Breast epithelium (tissue), 4 donors: ENCODE data around the gene LRRC8C. TPM values are rescaled to one million over a fixed set of nuclear protein-coding genes. Genes with fewer than 3 reads are reported as not detected.

Experiments
- DNase-seq, 2 donors: peaks; one replicate each; pipeline ENCODE4 v3.0.0-alpha.2; 2019; ENCODE audit warnings: low spot score in 2 of 2
- H3K27ac ChIP-seq, 2 donors: fragments of 200-600 bp; sonication (generic) in 1 of 2; one replicate each; pipeline ENCODE4 v1.5.1; 2016 to 2019; ENCODE audit warnings: mild to moderate bottlenecking in 1 of 2
- H3K27me3 ChIP-seq, 2 donors: fragments of 200-600 bp; sonication (generic) in 1 of 2; one replicate each; pipeline versions ENCODE4 v1.5.1 to v1.6.0; 2017 to 2019; ENCODE audit warnings: control low read depth in 1 of 2, mild to moderate bottlenecking in 1 of 2
- H3K36me3 ChIP-seq: fragments of 200-600 bp; one replicate; pipeline ENCODE4 v1.5.1; 2019
- H3K4me1 ChIP-seq, 2 donors: fragments of 200-600 bp; sonication (generic); one replicate each; pipeline ENCODE4 v1.5.1; 2016 to 2019; ENCODE audit warnings: control low read depth in 1 of 2
- H3K4me3 ChIP-seq, 3 donors: fragments of 200-600 bp; sonication (generic); 1 replicate in 2 of 3; 2 replicates in 1 of 3; pipeline ENCODE4 v1.5.1; 2016 to 2019; ENCODE audit warnings: mild to moderate bottlenecking in 3 of 3, moderate library complexity in 2 of 3
- H3K9me3 ChIP-seq, 2 donors: fragments of 200-600 bp; sonication (generic) in 1 of 2; one replicate each; pipeline ENCODE4 v1.5.1; 2016 to 2019; ENCODE audit warnings: control low read depth in 1 of 2
- CTCF ChIP-seq, 3 donors: fragments of 450-650 bp; IDR thresholded peaks; one replicate each; pipeline ENCODE4 v1.5.1; 2016 to 2017; ENCODE audit warnings: antibody characterized with exemption in 3 of 3, mild to moderate bottlenecking in 3 of 3, moderate library complexity in 3 of 3
- POLR2A ChIP-seq: fragments of 450-650 bp; IDR thresholded peaks from one replicate; pipeline ENCODE4 v1.6.1; 2016; ENCODE audit warnings: antibody characterized with exemption, mild to moderate bottlenecking, moderate library complexity
- POLR2AphosphoS5 ChIP-seq, 3 donors: sonication (generic); formaldehyde crosslinking; IDR thresholded peaks; one replicate each; pipeline ENCODE4 v1.6.1; 2017; ENCODE audit warnings: antibody characterized with exemption in 3 of 3
- intact Hi-C: fragments of 100-400 bp; cut with DNase I; formaldehyde crosslinking; loops from one replicate; pipeline ENCODE4 v1.15.1; 2023; ENCODE audit warnings: low total_unique reads
- total RNA-seq, 3 donors: library from RNA; depleted of rRNA; stranded (reverse); fragments of >200 nt; gene quantifications; one replicate each; pipeline ENCODE4 v1.1.0, GENCODE V29; 2016

Gene LRRC8C
- total RNA-seq, 3 donors from 2014 or later = 10.8 to 14.6 (median 12.9) TPM

DNA sequence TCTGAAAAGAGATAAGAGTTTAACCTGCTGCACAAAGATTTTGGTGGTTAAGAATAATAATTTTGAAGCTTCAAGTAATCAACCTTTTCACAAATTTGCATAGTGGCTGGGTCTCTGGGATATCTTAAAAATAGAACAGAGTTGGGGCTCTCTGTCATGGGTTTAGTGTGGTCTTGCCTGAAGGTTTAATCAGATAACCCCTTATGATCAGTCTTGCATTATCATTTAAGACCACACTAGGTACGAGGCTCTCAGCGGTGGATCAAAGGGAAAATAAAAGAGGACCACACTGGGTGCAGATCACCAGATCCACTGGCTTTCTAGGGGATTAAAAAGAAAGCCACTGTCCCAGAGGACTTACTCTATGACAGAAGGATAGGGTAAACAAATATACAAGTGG lies 19.5 kb downstream of the LRRC8C start:
- no peaks in the 10 kb centered on the region for H3K36me3 ChIP-seq
- no peaks in the 10 kb centered on the region for H3K4me1 ChIP-seq
- no peak for TF ChIP-seq CTCF (IDR thresholded peaks at IDR 0.05)
- no peak for TF ChIP-seq POLR2AphosphoS5 (IDR thresholded peaks at IDR 0.05)
- TF ChIP-seq POLR2A = no peak
- intact Hi-C loops = no loop called here
- H3K9me3 ChIP-seq = no peaks in the 10 kb centered on the region
- DNase-seq = no peak
- no peak overlapping the region for H3K27ac ChIP-seq
- H3K27me3 ChIP-seq = no peaks in the 10 kb centered on the region
- no peak overlapping the region for H3K4me3 ChIP-seq

DNA sequence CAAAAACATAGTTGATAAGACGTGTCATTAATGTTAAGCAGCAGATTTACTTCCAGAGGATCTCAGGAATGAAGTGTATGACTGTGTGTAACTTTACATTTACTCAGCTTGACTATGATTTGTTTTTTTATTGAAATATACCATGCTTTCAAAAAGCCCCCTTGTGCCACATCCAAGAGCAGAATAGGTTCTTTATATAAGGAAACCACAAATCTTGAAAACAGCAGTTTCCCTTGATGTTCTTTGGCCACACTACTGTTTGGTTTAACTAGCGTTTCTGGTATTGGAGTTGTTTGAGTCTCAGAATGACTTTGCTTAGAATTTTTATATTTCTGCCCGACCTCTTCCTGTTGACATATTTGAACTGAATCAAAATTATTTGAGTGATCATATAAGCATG lies 25.0 kb downstream of the LRRC8C start:
- Histone ChIP-seq H3K4me1 (peaks cover 0 to 9% of the 10 kb centered on the region in 2 donors), H3K27ac (no peak overlapping the region), H3K36me3 (no peaks in the 10 kb centered on the region), H3K27me3 (no peaks in the 10 kb centered on the region), H3K9me3 (no peaks in the 10 kb centered on the region), H3K4me3 (no peak overlapping the region)
- intact Hi-C loops = no loop called here
- TF ChIP-seq POLR2A (no peak), CTCF (IDR thresholded peaks at IDR 0.05) (no peak), POLR2AphosphoS5 (IDR thresholded peaks at IDR 0.05) (no peak)
- no peak for DNase-seq

- Histone ChIP-seq H3K4me3 (no peak overlapping the region), H3K27ac (no peak overlapping the region), H3K27me3 (no peaks in the 10 kb centered on the region), H3K4me1 (peaks cover 0 to 9% of the 10 kb centered on the region in 2 donors), H3K36me3 (no peaks in the 10 kb centered on the region), H3K9me3 (no peaks in the 10 kb centered on the region)
- intact Hi-C loops = no loop called here
- TF ChIP-seq POLR2AphosphoS5 (IDR thresholded peaks at IDR 0.05) (no peak), POLR2A (no peak), CTCF (IDR thresholded peaks at IDR 0.05) (no peak)
- DNase-seq = no peak
Measured at GRCh38 chr1:89659322-89660081, 26.6 kb downstream of the LRRC8C start.

GRCh38 chr1:89660224-89661061 lies 27.5 kb downstream of the LRRC8C start:
- no peak overlapping the region for H3K27ac ChIP-seq
- TF ChIP-seq CTCF (IDR thresholded peaks at IDR 0.05) (no peak), POLR2AphosphoS5 (IDR thresholded peaks at IDR 0.05) (no peak), POLR2A (no peak)
- H3K27me3 ChIP-seq = no peaks in the 10 kb centered on the region
- intact Hi-C loops = no loop called here
- no peaks in the 10 kb centered on the region for H3K36me3 ChIP-seq
- no peak for DNase-seq
- no peaks in the 10 kb centered on the region for H3K9me3 ChIP-seq
- peaks cover 0 to 9% of the 10 kb centered on the region in 2 donors for H3K4me1 ChIP-seq
- H3K4me3 ChIP-seq = no peak overlapping the region

GRCh38 chr1:89665941-89666340 lies 33.0 kb downstream of the LRRC8C start:
- no peaks in the 10 kb centered on the region for H3K36me3 ChIP-seq
- DNase-seq = no peak
- H3K4me3 ChIP-seq = no peak overlapping the region
- no peak overlapping the region for H3K27ac ChIP-seq
- no peaks in the 10 kb centered on the region for H3K4me1 ChIP-seq
- intact Hi-C loops = no loop called here
- H3K27me3 ChIP-seq = no peaks in the 10 kb centered on the region
- H3K9me3 ChIP-seq = no peaks in the 10 kb centered on the region
- no peak for TF ChIP-seq CTCF (IDR thresholded peaks at IDR 0.05)
- no peak for TF ChIP-seq POLR2AphosphoS5 (IDR thresholded peaks at IDR 0.05)
- no peak for TF ChIP-seq POLR2A
